ENCODE measurements around the gene PTPRA.

DNA sequence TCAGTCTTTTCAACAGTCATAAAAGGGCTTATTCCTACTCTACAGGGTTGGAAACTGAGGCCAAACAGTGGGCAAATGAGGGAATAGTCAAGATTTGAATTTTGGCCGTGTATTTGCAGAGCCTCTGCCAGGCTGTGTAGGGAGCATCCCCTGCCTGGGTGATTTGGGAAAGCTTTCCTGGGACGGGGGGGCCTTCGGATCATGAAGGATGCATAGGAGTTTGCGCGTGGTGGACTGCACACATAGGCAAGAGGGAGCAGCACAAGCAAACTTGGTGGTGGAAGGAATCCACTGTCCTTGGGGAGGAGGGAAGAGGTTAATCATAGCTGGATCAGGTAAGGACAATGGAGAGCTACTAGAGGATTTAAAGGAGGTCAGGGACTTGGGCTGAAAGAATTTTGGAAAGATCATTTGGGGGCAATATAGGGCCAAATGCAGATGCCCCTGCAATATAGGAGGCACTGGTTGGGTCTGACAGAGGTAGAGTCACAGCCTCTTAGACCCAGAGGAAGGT lies 2.5 kb downstream of the PTPRA start:
- TF ChIP-seq, protein P1, sequence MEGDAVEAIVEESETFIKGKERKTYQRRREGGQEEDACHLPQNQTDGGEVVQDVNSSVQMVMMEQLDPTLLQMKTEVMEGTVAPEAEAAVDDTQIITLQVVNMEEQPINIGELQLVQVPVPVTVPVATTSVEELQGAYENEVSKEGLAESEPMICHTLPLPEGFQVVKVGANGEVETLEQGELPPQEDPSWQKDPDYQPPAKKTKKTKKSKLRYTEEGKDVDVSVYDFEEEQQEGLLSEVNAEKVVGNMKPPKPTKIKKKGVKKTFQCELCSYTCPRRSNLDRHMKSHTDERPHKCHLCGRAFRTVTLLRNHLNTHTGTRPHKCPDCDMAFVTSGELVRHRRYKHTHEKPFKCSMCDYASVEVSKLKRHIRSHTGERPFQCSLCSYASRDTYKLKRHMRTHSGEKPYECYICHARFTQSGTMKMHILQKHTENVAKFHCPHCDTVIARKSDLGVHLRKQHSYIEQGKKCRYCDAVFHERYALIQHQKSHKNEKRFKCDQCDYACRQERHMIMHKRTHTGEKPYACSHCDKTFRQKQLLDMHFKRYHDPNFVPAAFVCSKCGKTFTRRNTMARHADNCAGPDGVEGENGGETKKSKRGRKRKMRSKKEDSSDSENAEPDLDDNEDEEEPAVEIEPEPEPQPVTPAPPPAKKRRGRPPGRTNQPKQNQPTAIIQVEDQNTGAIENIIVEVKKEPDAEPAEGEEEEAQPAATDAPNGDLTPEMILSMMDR (CRISPR knock-in tag; IDR thresholded peaks at IDR 0.05): no peak
- TF ChIP-seq POLR2A (IDR thresholded peaks at IDR 0.05; ENCODE audit: insufficient read depth in 1 of 2, low read depth in 2 of 2, low read length in 2 of 2) (no peak), TAF1 (CRISPR knock-in tag; IDR thresholded peaks at IDR 0.05) (no peak), THAP11 (CRISPR knock-in tag; IDR thresholded peaks at IDR 0.05) (no peak), SIN3A (IDR thresholded peaks at IDR 0.05; ENCODE audit: borderline replicate concordance, low read depth, low read length) (no peak), HNRNPLL (IDR thresholded peaks at IDR 0.05; ENCODE audit: low read depth, low read length, poor library complexity, severe bottlenecking) (no peak)
- TF ChIP-seq, protein P2, sequence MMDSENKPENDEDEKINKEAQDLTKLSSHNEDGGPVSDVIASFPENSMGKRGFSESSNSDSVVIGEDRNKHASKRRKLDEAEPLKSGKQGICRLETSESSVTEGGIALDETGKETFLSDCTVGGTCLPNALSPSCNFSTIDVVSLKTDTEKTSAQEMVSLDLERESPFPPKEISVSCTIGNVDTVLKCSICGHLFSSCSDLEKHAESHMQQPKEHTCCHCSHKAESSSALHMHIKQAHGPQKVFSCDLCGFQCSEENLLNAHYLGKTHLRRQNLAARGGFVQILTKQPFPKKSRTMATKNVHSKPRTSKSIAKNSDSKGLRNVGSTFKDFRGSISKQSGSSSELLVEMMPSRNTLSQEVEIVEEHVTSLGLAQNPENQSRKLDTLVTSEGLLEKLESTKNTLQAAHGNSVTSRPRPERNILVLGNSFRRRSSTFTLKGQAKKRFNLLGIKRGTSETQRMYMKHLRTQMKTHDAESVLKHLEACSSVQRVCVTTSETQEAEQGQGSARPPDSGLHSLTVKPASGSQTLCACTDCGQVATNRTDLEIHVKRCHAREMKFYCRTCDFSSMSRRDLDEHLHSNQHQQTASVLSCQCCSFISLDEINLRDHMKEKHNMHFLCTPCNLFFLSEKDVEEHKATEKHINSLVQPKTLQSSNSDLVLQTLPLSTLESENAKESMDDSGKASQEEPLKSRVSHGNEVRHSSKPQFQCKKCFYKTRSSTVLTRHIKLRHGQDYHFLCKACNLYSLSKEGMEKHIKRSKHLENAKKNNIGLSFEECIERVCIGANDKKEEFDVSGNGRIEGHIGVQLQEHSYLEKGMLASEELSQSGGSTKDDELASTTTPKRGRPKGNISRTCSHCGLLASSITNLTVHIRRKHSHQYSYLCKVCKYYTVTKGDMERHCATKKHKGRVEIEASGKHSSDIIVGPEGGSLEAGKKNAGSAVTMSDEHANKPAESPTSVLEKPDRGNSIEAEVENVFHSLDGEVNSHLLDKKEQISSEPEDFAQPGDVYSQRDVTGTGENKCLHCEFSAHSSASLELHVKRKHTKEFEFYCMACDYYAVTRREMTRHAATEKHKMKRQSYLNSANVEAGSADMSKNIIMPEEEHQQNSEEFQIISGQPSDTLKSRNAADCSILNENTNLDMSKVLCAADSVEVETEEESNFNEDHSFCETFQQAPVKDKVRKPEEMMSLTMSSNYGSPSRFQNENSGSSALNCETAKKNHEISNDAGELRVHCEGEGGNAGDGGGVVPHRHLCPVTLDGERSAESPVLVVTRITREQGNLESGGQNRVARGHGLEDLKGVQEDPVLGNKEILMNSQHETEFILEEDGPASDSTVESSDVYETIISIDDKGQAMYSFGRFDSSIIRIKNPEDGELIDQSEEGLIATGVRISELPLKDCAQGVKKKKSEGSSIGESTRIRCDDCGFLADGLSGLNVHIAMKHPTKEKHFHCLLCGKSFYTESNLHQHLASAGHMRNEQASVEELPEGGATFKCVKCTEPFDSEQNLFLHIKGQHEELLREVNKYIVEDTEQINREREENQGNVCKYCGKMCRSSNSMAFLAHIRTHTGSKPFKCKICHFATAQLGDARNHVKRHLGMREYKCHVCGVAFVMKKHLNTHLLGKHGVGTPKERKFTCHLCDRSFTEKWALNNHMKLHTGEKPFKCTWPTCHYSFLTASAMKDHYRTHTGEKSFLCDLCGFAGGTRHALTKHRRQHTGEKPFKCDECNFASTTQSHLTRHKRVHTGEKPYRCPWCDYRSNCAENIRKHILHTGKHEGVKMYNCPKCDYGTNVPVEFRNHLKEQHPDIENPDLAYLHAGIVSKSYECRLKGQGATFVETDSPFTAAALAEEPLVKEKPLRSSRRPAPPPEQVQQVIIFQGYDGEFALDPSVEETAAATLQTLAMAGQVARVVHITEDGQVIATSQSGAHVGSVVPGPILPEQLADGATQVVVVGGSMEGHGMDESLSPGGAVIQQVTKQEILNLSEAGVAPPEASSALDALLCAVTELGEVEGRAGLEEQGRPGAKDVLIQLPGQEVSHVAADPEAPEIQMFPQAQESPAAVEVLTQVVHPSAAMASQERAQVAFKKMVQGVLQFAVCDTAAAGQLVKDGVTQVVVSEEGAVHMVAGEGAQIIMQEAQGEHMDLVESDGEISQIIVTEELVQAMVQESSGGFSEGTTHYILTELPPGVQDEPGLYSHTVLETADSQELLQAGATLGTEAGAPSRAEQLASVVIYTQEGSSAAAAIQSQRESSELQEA (CRISPR knock-in tag; IDR thresholded peaks at IDR 0.05; ENCODE audit: not compliant biosample characterization): no peak
